ENCODE data around the gene MAPRE2. TPM values are rescaled to one million over a fixed set of nuclear protein-coding genes. Genes with fewer than 3 reads are reported as not detected.

MAPRE2 gene
- total RNA-seq, 1 experiment from 2014 or later: 16.4 TPM

GRCh38 chr18:35026407-35027061 is 14.7 kb upstream of the MAPRE2 start:
- no TSS peak for BruUV-seq (replicated peaks)
- Histone ChIP-seq H3K9me3 (ENCODE audit: low read depth, low read length, poor library complexity, severe bottlenecking) (no peaks in the 10 kb centered on the region), H3K4me1 (ENCODE audit: insufficient read depth, low read length, poor library complexity, severe bottlenecking) (no peaks in the 10 kb centered on the region), H3K4me3 (ENCODE audit: low read depth, low read length, poor library complexity, severe bottlenecking) (no peak overlapping the region), H3K27me3 (replicated peaks; ENCODE audit: insufficient read depth, low read depth, low read length, poor library complexity) (peaks cover 18% of the 10 kb centered on the region), H3K27ac (ENCODE audit: low read depth, low read length, poor library complexity, severe bottlenecking) (no peak overlapping the region), H3K36me3 (ENCODE audit: insufficient read depth, low read length, poor library complexity, severe bottlenecking) (no peaks in the 10 kb centered on the region)
- TF ChIP-seq CTCF (conservative IDR thresholded peaks at IDR 0.05; ENCODE audit: low read depth, low read length): 0 out of 2 replicates have a peak, but pooled peaks have one; percentile 12
- TF ChIP-seq EZH2 (IDR thresholded peaks at IDR 0.05; ENCODE audit: borderline replicate concordance, low read depth, low read length, poor library complexity, severe bottlenecking): no peak
- ChIA-PET POLR2A (ENCODE audit: low non-redundant PET) (no interaction called here), CTCF (interaction anchor here (0.8 to 1.1 kb wide), 2 partner anchors 117 to 329 kb away, joined by 3 read pairs; no protein-coding TSS in a partner anchor)
- DNase-seq (ENCODE audit: low spot score): no peak
- intact Hi-C loops (cut with micrococcal nuclease; ENCODE audit: unreplicated experiment): no loop called here

GRCh38 chr18:35027206-35027605 is 14.0 kb upstream of the MAPRE2 start:
- intact Hi-C loops (cut with micrococcal nuclease; ENCODE audit: unreplicated experiment): no loop called here
- Histone ChIP-seq H3K4me1 (ENCODE audit: insufficient read depth, low read length, poor library complexity, severe bottlenecking) (no peaks in the 10 kb centered on the region), H3K27me3 (replicated peaks; ENCODE audit: insufficient read depth, low read depth, low read length, poor library complexity) (peaks cover 11% of the 10 kb centered on the region), H3K9me3 (ENCODE audit: low read depth, low read length, poor library complexity, severe bottlenecking) (no peaks in the 10 kb centered on the region), H3K27ac (ENCODE audit: low read depth, low read length, poor library complexity, severe bottlenecking) (no peak overlapping the region), H3K36me3 (ENCODE audit: insufficient read depth, low read length, poor library complexity, severe bottlenecking) (no peaks in the 10 kb centered on the region), H3K4me3 (ENCODE audit: low read depth, low read length, poor library complexity, severe bottlenecking) (no peak overlapping the region)
- TF ChIP-seq EZH2 (IDR thresholded peaks at IDR 0.05; ENCODE audit: borderline replicate concordance, low read depth, low read length, poor library complexity, severe bottlenecking) (no peak), CTCF (conservative IDR thresholded peaks at IDR 0.05; ENCODE audit: low read depth, low read length) (no peak)
- ChIA-PET CTCF (interaction anchor here (1.1 kb wide), 1 partner anchor 21 kb away, joined by 3 read pairs; no protein-coding TSS in a partner anchor), POLR2A (ENCODE audit: low non-redundant PET) (no interaction called here)
- no TSS peak for BruUV-seq (replicated peaks)
- DNase-seq (ENCODE audit: low spot score): no peak

- H3K4me3 ChIP-seq (ENCODE audit: low read depth, low read length, poor library complexity, severe bottlenecking): no peak overlapping the region
- BruUV-seq (replicated peaks): no TSS peak
- DNase-seq (ENCODE audit: low spot score): no peak
- H3K9me3 ChIP-seq (ENCODE audit: low read depth, low read length, poor library complexity, severe bottlenecking): no peaks in the 10 kb centered on the region
- no peaks in the 10 kb centered on the region for H3K36me3 ChIP-seq (ENCODE audit: insufficient read depth, low read length, poor library complexity, severe bottlenecking)
- TF ChIP-seq EZH2 (IDR thresholded peaks at IDR 0.05; ENCODE audit: borderline replicate concordance, low read depth, low read length, poor library complexity, severe bottlenecking) (no peak), CTCF (conservative IDR thresholded peaks at IDR 0.05; ENCODE audit: low read depth, low read length) (no peak)
- no peaks in the 10 kb centered on the region for H3K4me1 ChIP-seq (ENCODE audit: insufficient read depth, low read length, poor library complexity, severe bottlenecking)
- ChIA-PET CTCF (interaction anchor here (1.1 kb wide), 1 partner anchor 22 kb away, joined by 3 read pairs; no protein-coding TSS in a partner anchor), POLR2A (ENCODE audit: low non-redundant PET) (no interaction called here)
- H3K27ac ChIP-seq (ENCODE audit: low read depth, low read length, poor library complexity, severe bottlenecking): no peak overlapping the region
- H3K27me3 ChIP-seq (replicated peaks; ENCODE audit: insufficient read depth, low read depth, low read length, poor library complexity): peaks cover 7% of the 10 kb centered on the region
- intact Hi-C loops (cut with micrococcal nuclease; ENCODE audit: unreplicated experiment): no loop called here
Measured at GRCh38 chr18:35028536-35028935, 12.7 kb upstream of the MAPRE2 start.
